ENCODE measurements around the gene C5.
"Not testable (repeated sequence)": the region's sequence is repeated elsewhere in the genome, so short reads cannot be mapped to it uniquely, and the experiment has no call there.

Gene C5

GRCh38 chr9:120980951-120981350 lies 69.1 kb downstream of the C5 start:
- no peak for DNase-seq (ENCODE audit: low read depth, low spot score)

GRCh38 chr9:120979797-120980196 lies 70.3 kb downstream of the C5 start:
- no peak for DNase-seq (ENCODE audit: low read depth, low spot score)

GRCh38 chr9:120978987-120979386 lies 71.1 kb downstream of the C5 start:
- DNase-seq (ENCODE audit: low read depth, low spot score): no peak

- no peak for DNase-seq (ENCODE audit: low read depth, low spot score)
Measured at GRCh38 chr9:120977321-120977720, 72.8 kb downstream of the C5 start.

GRCh38 chr9:120974921-120975320 lies 75.2 kb downstream of the C5 start:
- DNase-seq (ENCODE audit: low read depth, low spot score): no peak

GRCh38 chr9:120974181-120974580 lies 75.9 kb downstream of the C5 start:
- DNase-seq (ENCODE audit: low read depth, low spot score): no peak

- DNase-seq (ENCODE audit: low read depth, low spot score): no peak
Measured at GRCh38 chr9:120971938-120972337, 78.1 kb downstream of the C5 start.

- DNase-seq (ENCODE audit: low read depth, low spot score): not testable (repeated sequence)
Measured at GRCh38 chr9:120971471-120971870, 78.6 kb downstream of the C5 start.

- no peak for DNase-seq (ENCODE audit: low read depth, low spot score)
Measured at GRCh38 chr9:120970244-120970643, 79.8 kb downstream of the C5 start.

GRCh38 chr9:120966013-120966369 lies 84.1 kb downstream of the C5 start:
- DNase-seq (ENCODE audit: low read depth, low spot score): no peak

GRCh38 chr9:120965344-120966012 lies 84.6 kb downstream of the C5 start:
- DNase-seq (ENCODE audit: low read depth, low spot score): no peak

GRCh38 chr9:120961936-120962335 lies 88.1 kb downstream of the C5 start:
- no peak for DNase-seq (ENCODE audit: low read depth, low spot score)

- no peak for DNase-seq (ENCODE audit: low read depth, low spot score)
Measured at GRCh38 chr9:120960001-120960400, 90.1 kb downstream of the C5 start.

GRCh38 chr9:120956862-120957261 lies 93.2 kb downstream of the C5 start:
- no peak for DNase-seq (ENCODE audit: low read depth, low spot score)

- DNase-seq (ENCODE audit: low read depth, low spot score): no peak
Measured at GRCh38 chr9:120951960-120952618, 98.0 kb downstream of the C5 start.

GRCh38 chr9:120950421-120951388 lies 99.4 kb downstream of the C5 start:
- no peak for DNase-seq (ENCODE audit: low read depth, low spot score)

- no peak for DNase-seq (ENCODE audit: low read depth, low spot score)
Measured at GRCh38 chr9:120949290-120949689, 100.8 kb downstream of the C5 start.

GRCh38 chr9:120948824-120949223 lies 101.3 kb downstream of the C5 start:
- DNase-seq (ENCODE audit: low read depth, low spot score): no peak

- no peak for DNase-seq (ENCODE audit: low read depth, low spot score)
Measured at GRCh38 chr9:120947222-120947621, 102.9 kb downstream of the C5 start.

GRCh38 chr9:120946259-120946658 lies 103.8 kb downstream of the C5 start:
- no peak for DNase-seq (ENCODE audit: low read depth, low spot score)

GRCh38 chr9:120944948-120945347 lies 105.1 kb downstream of the C5 start:
- DNase-seq (ENCODE audit: low read depth, low spot score): no peak

GRCh38 chr9:120944434-120944843 lies 105.6 kb downstream of the C5 start:
- DNase-seq (ENCODE audit: low read depth, low spot score): no peak

Data from activated CD4-positive, CD25-positive, alpha-beta regulatory T cell treated with anti-CD3 and anti-CD28 coated beads, Interleukin-2, amount 50 U/mL, for 16 hours (primary cell).